Stimulated activated CD4-positive, alpha-beta T cell treated with anti-CD3 and anti-CD28 coated beads, Interleukin-12 subunit alpha, Interleukin-12 subunit beta, amount 100 ng/mL, for 48 hours (primary cell): ENCODE measurements around the gene TEX19.
"Not testable (repeated sequence)": the region's sequence is repeated elsewhere in the genome, so short reads cannot be mapped to it uniquely, and the experiment has no call there.

Experiments used
- DNase-seq, 3 donors: peaks; one replicate each; pipeline ENCODE4 v3.0.0-alpha.2; 2020; ENCODE audit warnings: low read depth in 2 of 3, low spot score in 1 of 3

TEX19 gene

DNA sequence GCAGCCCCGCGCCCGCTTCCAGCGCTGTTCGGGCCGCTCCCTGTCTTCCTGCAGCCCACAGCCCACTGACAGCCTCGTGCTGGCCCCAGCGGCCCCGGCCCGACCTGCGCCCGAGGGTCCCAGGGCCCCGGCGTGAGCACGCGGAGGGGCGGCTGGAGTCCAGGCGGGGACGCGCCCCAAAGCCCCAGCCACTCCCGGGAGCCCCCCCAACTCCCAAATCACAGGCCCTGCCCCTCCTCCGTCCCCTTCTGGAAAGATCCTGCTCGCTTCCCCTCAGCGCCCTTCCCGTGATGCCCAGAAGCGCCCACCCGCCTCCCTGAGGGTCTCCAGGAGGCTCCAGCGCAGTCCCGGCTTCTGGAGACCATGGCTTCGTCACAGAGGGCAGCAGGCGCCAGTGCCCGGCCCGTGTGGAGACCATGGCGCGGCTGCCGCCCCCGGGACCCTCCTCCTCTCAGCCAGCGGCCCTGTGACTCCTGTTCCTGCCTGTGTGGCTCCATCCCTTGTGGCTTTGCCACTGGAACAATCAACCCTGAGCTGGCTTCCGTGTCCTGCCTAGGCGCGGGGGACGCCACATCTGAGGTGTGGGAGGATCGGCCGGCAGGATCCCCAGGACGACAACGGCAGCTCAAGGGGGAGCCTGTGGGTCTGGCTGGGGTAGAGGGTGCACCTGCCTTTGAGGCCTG, 16.5 kb downstream of the TEX19 start:
- no peak for DNase-seq

GRCh38 chr17:82376042-82376730, 17.1 kb downstream of the TEX19 start:
- DNase-seq: no peak

GRCh38 chr17:82377294-82377693, 18.2 kb downstream of the TEX19 start:
- not testable (repeated sequence) for DNase-seq

- DNase-seq: no peak
Observed at GRCh38 chr17:82377924-82378740, 19.1 kb downstream of the TEX19 start.

GRCh38 chr17:82378741-82379021, 19.6 kb downstream of the TEX19 start:
- DNase-seq: no peak

GRCh38 chr17:82380860-82381702, 22.0 kb downstream of the TEX19 start:
- no peak for DNase-seq

- not testable (repeated sequence) for DNase-seq
Observed at GRCh38 chr17:82381703-82382009, 22.6 kb downstream of the TEX19 start.

DNA sequence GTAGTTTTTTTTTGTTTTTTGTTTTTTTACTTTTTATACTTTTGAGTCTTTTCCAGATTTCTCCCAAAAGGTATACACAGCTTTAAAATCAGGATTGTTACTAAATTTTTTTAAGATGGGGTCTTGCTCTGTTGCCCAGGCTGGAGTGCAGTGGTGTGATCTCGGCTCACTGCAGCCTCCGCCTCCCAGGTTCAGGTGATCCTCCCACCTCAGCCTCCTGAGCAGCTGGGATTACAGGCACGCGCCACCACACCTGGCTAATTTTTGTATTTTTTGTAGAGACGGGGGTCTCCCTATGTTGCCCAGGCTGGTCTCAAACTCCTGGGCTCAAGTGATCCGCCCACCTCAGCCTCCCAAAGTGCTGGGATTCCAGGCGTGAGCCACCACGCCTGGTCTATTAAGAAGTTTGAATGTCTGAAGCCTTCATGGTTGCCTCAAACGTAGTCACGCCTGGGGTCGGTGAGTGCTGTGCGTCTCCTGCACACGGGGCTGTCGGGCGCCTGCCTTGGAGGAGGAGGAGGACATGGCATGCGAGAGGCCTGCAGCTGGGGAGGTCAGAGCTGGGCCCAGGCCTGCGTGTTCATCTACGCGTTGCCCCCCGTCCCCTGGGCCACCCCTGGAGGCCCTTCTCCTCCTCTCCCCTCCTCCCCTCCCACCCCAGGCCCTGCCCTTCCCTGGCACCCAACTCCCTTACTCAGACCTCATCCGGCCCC, 23.3 kb downstream of the TEX19 start:
- DNase-seq: not testable (repeated sequence)

DNA sequence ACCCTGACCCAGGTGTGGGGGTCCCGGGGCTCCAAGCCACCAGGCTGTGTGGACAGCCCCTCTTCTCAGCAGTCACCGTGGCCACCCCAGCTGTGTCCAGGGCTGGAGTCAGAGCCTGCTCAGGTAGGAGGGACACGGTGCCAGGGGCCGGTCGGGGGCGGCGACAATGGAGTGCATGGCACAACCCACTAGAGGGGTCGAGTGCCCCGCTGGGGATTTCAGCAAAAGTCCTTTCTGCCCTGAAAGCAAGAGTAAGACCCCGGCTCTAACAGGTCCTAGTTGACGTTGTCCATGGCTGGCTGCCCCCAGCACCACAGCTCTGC, 23.8 kb downstream of the TEX19 start:
- no peak for DNase-seq

GRCh38 chr17:82383411-82383810, 24.4 kb downstream of the TEX19 start:
- no peak for DNase-seq

- DNase-seq: no peak
Observed at GRCh38 chr17:82384051-82384729, 25.1 kb downstream of the TEX19 start.

- DNase-seq: no peak
Observed at GRCh38 chr17:82384730-82385481, 25.9 kb downstream of the TEX19 start.

- DNase-seq: no peak
Observed at GRCh38 chr17:82385559-82386254, 26.7 kb downstream of the TEX19 start.

- no peak for DNase-seq
Observed at GRCh38 chr17:82386255-82386831, 27.3 kb downstream of the TEX19 start.

DNA sequence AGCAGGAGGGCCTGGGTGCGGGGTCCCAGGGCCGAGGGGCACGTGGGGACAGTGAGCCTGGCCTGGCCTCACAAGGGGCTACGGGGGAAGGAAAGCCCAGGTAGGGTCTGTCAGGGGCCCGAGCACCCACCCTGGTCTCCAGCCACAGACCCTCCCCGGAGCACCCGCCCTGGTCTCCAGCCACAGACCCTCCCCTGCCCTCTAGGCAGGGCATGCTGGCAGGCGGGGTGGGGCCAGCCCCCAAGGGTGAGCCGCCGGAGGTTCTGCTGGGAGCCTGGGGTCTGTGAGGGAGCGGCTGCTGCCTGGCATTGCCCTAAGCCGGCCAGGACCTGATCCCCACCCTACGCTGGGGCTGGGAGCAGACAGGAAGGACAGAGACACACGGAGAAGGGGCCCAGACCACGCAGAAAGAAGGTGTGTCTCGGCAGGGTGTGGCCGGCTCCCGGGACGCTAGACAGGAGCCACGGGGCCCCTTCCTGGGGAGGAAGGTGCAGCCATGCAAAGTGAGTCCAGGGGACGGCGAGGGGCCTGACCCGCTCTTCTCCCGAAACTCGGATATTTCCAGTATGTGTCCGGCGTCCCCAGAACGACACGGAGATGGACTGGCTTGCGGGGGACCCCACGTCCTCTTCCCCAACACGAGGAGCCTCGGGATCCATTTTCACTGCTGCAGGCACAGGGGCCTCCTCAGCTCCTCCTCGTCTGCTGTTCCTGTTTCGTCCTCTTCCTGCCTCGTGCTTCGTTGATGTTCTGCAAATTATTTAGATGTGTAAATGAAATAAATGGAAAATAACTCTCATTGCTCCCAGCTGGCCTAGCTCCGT, 28.0 kb downstream of the TEX19 start:
- DNase-seq: no peak

DNA sequence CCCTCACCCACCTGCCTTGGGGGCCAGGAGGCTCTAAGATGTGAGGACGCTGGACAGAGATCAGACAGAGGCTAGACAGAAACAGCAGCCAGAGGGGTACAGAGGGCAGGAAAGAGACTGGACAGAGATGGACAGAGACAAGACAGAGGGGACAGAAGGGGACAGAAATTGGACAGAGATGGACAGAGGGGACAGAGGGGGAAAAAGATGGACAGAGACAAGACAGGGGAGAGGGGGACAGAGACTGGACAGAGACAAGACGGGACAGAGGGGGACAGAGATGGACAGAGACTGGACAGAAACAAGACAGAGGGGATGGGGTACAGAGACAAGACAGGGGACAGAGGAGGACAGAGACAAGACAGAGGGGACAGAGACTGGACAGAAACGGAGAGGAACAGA, 28.7 kb downstream of the TEX19 start:
- DNase-seq: no peak

DNA sequence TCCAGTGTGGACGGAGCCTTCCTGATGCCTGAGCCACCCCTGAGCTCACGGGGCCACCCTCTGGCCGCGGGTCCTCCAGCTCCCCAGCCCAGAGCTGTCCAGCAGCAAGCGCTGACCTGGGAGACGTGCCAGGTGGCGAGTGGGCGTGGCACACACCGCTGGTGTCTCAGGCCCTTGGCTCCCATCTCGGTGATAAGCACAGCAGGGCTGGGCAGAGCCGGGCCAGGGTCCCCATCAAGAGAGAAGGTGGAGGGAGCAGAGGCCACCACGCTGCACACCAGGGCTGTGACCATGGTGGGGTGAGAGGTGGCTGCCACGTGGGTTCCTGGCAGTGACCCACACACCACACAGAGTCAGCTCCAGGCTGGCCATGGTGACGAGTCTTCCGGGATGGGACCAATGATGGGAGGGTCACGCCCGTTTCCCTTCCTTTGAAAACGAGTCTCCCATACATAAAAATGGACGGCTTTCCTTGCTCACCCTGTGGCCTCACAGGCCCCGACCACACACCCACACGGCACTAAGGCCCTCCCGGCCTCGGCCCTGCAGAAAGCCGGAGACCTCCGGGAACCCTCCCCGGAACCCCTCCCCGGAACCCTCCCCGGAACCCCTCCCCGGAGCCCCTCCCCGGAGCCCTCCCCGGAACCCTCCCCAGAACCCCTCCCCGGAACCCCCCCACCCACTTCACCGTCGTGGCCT, 29.3 kb downstream of the TEX19 start:
- DNase-seq: no peak
